ENCODE data around the gene AKAP7.

Gene AKAP7

GRCh38 chr6:131225959-131226358 lies 90.7 kb downstream of the AKAP7 start:
- DNase-seq (ENCODE audit: low spot score), result no peak
- TF ChIP-seq, protein P1, sequence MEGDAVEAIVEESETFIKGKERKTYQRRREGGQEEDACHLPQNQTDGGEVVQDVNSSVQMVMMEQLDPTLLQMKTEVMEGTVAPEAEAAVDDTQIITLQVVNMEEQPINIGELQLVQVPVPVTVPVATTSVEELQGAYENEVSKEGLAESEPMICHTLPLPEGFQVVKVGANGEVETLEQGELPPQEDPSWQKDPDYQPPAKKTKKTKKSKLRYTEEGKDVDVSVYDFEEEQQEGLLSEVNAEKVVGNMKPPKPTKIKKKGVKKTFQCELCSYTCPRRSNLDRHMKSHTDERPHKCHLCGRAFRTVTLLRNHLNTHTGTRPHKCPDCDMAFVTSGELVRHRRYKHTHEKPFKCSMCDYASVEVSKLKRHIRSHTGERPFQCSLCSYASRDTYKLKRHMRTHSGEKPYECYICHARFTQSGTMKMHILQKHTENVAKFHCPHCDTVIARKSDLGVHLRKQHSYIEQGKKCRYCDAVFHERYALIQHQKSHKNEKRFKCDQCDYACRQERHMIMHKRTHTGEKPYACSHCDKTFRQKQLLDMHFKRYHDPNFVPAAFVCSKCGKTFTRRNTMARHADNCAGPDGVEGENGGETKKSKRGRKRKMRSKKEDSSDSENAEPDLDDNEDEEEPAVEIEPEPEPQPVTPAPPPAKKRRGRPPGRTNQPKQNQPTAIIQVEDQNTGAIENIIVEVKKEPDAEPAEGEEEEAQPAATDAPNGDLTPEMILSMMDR (IDR thresholded peaks at IDR 0.05; ENCODE audit: extremely low read depth, missing control alignments), result no peak

- no peak for DNase-seq (ENCODE audit: low spot score)
- TF ChIP-seq, protein P1 (IDR thresholded peaks at IDR 0.05; ENCODE audit: extremely low read depth, missing control alignments), result no peak
Observed at GRCh38 chr6:131226459-131227157, 91.3 kb downstream of the AKAP7 start.

DNA sequence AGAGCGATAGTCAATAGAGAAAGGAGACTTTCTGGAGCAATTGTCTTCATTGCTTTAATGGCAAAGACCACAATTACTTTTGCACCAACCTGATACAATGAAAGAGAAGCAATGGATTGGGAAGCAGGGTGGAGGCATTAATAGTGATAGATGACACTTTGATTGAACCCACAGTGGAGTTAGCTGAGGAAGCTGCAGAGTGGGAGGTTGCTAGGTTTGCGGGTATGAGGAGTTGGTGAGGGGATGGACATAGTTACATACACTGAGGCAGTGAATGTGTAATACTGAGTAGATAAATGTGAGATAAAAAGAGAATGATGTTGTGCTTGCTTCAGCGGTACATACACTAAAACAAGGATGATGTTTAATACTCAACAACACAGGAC lies 91.9 kb downstream of the AKAP7 start:
- TF ChIP-seq, protein P1 (IDR thresholded peaks at IDR 0.05; ENCODE audit: extremely low read depth, missing control alignments), result no peak

GRCh38 chr6:131231103-131231502 lies 95.8 kb downstream of the AKAP7 start:
- TF ChIP-seq, protein P1 (IDR thresholded peaks at IDR 0.05; ENCODE audit: extremely low read depth, missing control alignments), result no peak
- DNase-seq (ENCODE audit: low spot score), result no peak

More for the DNA sequence above, 91.9 kb downstream of the AKAP7 start:
- DNase-seq (ENCODE audit: low spot score), result no peak

- DNase-seq (ENCODE audit: low spot score), result no peak
- TF ChIP-seq, protein P1 (IDR thresholded peaks at IDR 0.05; ENCODE audit: extremely low read depth, missing control alignments), result no peak
Observed at GRCh38 chr6:131231891-131232290, 96.6 kb downstream of the AKAP7 start.

DNA sequence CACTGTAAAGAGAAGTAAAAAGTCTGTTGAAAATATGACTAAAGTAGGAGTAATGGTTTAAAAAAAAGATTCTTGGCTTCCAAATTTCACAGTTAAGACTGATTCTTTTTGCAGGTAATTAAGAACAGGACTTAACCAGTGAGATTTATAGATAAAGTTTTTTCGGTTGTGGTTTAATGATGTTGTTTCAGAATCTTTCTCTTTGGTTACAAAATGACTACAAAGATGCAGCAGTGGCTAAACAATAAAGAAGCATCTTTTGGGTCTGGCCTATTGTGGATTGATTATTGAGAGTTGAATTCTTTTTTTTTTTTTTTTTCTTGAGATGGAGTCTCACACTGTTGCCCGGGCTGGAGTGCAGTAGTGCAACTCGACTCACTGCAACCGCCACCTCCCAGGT lies 109.7 kb downstream of the AKAP7 start:
- DNase-seq (ENCODE audit: low spot score), result no peak
- TF ChIP-seq, protein P1 (IDR thresholded peaks at IDR 0.05; ENCODE audit: extremely low read depth, missing control alignments), result no peak

- TF ChIP-seq, protein P1 (IDR thresholded peaks at IDR 0.05; ENCODE audit: extremely low read depth, missing control alignments), result no peak
- DNase-seq (ENCODE audit: low spot score), result peak; percentile 2
Observed at GRCh38 chr6:131250122-131250521, 114.9 kb downstream of the AKAP7 start.
